OCI-LY1 (cell line): ENCODE measurements around the gene EXOC6.

Source experiments
- H2AFZ ChIP-seq: fragments of 200-600 bp; sonication (generic), shearing (Covaris generic); 2 replicates; pipeline ENCODE4 v1.6.0; 2014; ENCODE audit warnings: antibody characterized with exemption, mild to moderate bottlenecking, low read length
- H3F3A ChIP-seq: fragments of 200-600 bp; sonication (generic), shearing (Covaris generic); 2 replicates; pipeline ENCODE4 v1.6.0; 2014; ENCODE audit warnings: mild to moderate bottlenecking, antibody characterized with exemption, low read length, moderate library complexity; ENCODE audit not compliant: insufficient read depth
- H3K27ac ChIP-seq: fragments of 200-600 bp; sonication (generic); 2 replicates; pipeline ENCODE4 v1.5.1; 2014; ENCODE audit warnings: low read length, mixed run types, mild to moderate bottlenecking, low read depth; ENCODE audit not compliant: poor library complexity, severe bottlenecking
- H3K27me3 ChIP-seq: fragments of 200-600 bp; sonication (generic); 2 replicates; pipeline ENCODE4 v1.6.0; 2014; ENCODE audit warnings: antibody characterized with exemption, mild to moderate bottlenecking, low read length, moderate library complexity; ENCODE audit not compliant: insufficient read depth
- H3K36me3 ChIP-seq: fragments of 200-600 bp; sonication (generic); 2 replicates; pipeline ENCODE4 v1.6.1; 2014; ENCODE audit warnings: mild to moderate bottlenecking, antibody characterized with exemption, low read length, moderate library complexity, mixed read lengths; ENCODE audit not compliant: insufficient read depth
- H3K4me1 ChIP-seq: fragments of 200-600 bp; sonication (generic); 2 replicates; pipeline ENCODE4 v1.5.1; 2014; ENCODE audit warnings: mild to moderate bottlenecking, low read length, moderate library complexity; ENCODE audit not compliant: insufficient read depth, severe bottlenecking
- H3K4me2 ChIP-seq: fragments of 200-600 bp; sonication (generic), shearing (Covaris generic); 2 replicates; pipeline ENCODE4 v1.6.1; 2014; ENCODE audit warnings: low read length
- H3K4me3 ChIP-seq: fragments of 200-600 bp; sonication (generic); 2 replicates; pipeline ENCODE4 v1.5.1; 2014; ENCODE audit warnings: low read length, low read depth, mild to moderate bottlenecking, mixed read lengths; ENCODE audit not compliant: poor library complexity, severe bottlenecking
- H3K79me2 ChIP-seq: fragments of 200-600 bp; shearing (Covaris generic); 2 replicates; pipeline ENCODE4 v1.6.1; 2016; ENCODE audit warnings: mixed run types, low read length, mixed read lengths; ENCODE audit not compliant: insufficient read depth
- H3K9ac ChIP-seq: fragments of 200-600 bp; sonication (generic), shearing (Covaris generic); 2 replicates; pipeline ENCODE4 v1.6.1; 2014; ENCODE audit warnings: mild to moderate bottlenecking, low read length, mixed read lengths
- H3K9me2 ChIP-seq: fragments of 200-600 bp; sonication (generic), shearing (Covaris generic); 2 replicates; pipeline ENCODE4 v1.6.1; 2014; ENCODE audit warnings: low read depth, mild to moderate bottlenecking, low read length, mixed read lengths
- H3K9me3 ChIP-seq: fragments of 200-600 bp; shearing (Covaris generic); 2 replicates; pipeline ENCODE4 v1.6.1; 2014; ENCODE audit warnings: low read length, mixed read lengths
- H4K20me1 ChIP-seq: fragments of 200-600 bp; sonication (generic), shearing (Covaris generic); 2 replicates; pipeline ENCODE4 v1.6.0; 2016; ENCODE audit warnings: mild to moderate bottlenecking, low read length; ENCODE audit not compliant: insufficient read depth
- EZH2 ChIP-seq: fragments of 200-600 bp; sonication (generic), shearing (Covaris generic); IDR thresholded peaks from 2 replicates; pipeline ENCODE4 v1.8.0; 2017; ENCODE audit warnings: borderline replicate concordance, mixed run types, mild to moderate bottlenecking, antibody characterized with exemption, low read length, moderate library complexity, mixed read lengths
- TF ChIP-seq, protein P1 (sequence below): fragments of 200-600 bp; sonication (generic), shearing (Covaris generic); IDR thresholded peaks from 2 replicates; pipeline ENCODE4 v1.5.1; 2017; ENCODE audit warnings: mild to moderate bottlenecking, antibody characterized with exemption, low read length, moderate library complexity, mixed read lengths

EXOC6 gene

GRCh38 chr10:92826061-92826460, 22.3 kb upstream of the EXOC6 start:
- Histone ChIP-seq H4K20me1 (no peaks in the 10 kb centered on the region), H3K36me3 (no peaks in the 10 kb centered on the region; the same call in 1 of the 2 replicates), H3K4me1 (peaks cover 14% of the 10 kb centered on the region), H3K27ac (no peak overlapping the region), H3K4me2 (no peak overlapping the region), H3K9me2 (no peaks in the 10 kb centered on the region), H3F3A (no peaks in the 10 kb centered on the region), H3K27me3 (no peaks in the 10 kb centered on the region), H3K79me2 (no peaks in the 10 kb centered on the region), H3K9ac (no peak overlapping the region), H3K9me3 (no peaks in the 10 kb centered on the region), H2AFZ (no peak overlapping the region), H3K4me3 (no peak overlapping the region)
- TF ChIP-seq EZH2: no peak
- TF ChIP-seq, protein P1, sequence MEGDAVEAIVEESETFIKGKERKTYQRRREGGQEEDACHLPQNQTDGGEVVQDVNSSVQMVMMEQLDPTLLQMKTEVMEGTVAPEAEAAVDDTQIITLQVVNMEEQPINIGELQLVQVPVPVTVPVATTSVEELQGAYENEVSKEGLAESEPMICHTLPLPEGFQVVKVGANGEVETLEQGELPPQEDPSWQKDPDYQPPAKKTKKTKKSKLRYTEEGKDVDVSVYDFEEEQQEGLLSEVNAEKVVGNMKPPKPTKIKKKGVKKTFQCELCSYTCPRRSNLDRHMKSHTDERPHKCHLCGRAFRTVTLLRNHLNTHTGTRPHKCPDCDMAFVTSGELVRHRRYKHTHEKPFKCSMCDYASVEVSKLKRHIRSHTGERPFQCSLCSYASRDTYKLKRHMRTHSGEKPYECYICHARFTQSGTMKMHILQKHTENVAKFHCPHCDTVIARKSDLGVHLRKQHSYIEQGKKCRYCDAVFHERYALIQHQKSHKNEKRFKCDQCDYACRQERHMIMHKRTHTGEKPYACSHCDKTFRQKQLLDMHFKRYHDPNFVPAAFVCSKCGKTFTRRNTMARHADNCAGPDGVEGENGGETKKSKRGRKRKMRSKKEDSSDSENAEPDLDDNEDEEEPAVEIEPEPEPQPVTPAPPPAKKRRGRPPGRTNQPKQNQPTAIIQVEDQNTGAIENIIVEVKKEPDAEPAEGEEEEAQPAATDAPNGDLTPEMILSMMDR: no peak

DNA sequence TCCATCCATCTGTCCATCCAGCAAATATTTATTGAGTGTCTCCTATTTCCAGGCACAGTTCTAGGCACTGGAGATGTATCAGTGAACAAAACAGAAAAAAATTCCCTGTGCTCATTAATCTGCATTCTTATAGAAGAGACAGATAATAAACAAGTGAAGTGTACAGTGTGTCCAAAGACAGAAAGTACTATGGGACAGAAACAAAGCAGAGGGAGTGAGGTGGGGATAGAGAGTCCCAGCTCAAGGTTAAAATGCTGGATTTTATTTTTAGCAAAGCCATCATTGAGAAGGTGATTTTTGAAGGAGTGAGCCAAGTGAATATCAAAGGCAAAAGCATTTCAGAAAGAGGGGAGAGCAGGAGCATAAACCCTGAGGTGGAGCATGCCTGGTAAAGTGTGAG, 21.8 kb upstream of the EXOC6 start:
- TF ChIP-seq EZH2: no peak
- TF ChIP-seq, protein P1: no peak
- no peaks in the 10 kb centered on the region for H3K27me3 ChIP-seq

DNA sequence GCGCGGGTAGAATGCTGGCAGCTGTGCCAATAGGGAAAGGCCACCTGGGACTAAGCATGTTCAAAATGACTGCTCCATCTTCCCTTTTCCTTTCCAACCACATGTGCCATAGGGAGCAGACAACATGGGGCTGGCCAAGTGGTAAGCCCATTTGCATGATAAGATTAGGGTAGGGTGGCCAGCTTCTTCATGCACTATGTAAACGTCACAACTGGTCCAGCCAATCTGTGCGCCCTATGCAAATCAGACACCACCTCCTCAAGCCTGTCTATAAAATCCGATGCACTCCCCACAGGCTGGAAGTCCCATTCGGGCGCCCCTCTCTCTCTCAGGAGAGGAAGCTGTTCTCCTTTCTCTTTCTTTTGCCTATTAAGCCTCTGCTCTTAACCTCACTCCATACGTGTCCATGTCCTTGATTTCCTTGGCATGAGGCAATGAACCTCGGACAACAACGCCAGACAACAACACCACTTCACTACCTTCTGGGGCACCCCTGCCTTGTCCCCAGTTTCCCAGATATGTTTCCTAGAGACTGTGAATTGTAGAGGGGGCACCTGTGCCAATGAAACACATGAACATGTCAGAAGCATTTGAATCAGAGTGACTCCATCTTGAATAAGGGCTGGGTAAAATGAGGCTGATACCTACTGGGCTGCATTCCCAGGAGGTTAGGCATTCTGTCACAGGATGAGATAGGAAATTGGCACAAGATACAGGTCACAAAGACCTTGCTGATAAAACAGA, 19.1 kb upstream of the EXOC6 start:
- H3K4me3 ChIP-seq: no peak overlapping the region
- H3K27me3 ChIP-seq: no peaks in the 10 kb centered on the region

More for the DNA sequence above, 21.8 kb upstream of the EXOC6 start:
- no peak overlapping the region for H3K9ac ChIP-seq
- no peaks in the 10 kb centered on the region; the same call in 1 of the 2 replicates for H3K36me3 ChIP-seq
- H3K79me2 ChIP-seq: no peaks in the 10 kb centered on the region
- H3K4me2 ChIP-seq: no peak overlapping the region
- peaks cover 14% of the 10 kb centered on the region for H3K4me1 ChIP-seq
- no peaks in the 10 kb centered on the region for H3K9me2 ChIP-seq
- no peaks in the 10 kb centered on the region for H3F3A ChIP-seq
- no peaks in the 10 kb centered on the region for H4K20me1 ChIP-seq
- no peak overlapping the region for H2AFZ ChIP-seq
- no peak overlapping the region for H3K27ac ChIP-seq
- no peaks in the 10 kb centered on the region for H3K9me3 ChIP-seq
- H3K4me3 ChIP-seq: no peak overlapping the region

More for the DNA sequence above, 19.1 kb upstream of the EXOC6 start:
- H3K27ac ChIP-seq: no peak overlapping the region
- peaks cover 3% of the 10 kb centered on the region for H3K4me1 ChIP-seq
- no peak overlapping the region for H2AFZ ChIP-seq
- no peaks in the 10 kb centered on the region for H3F3A ChIP-seq
- no peaks in the 10 kb centered on the region for H3K79me2 ChIP-seq
- no peak overlapping the region for H3K9ac ChIP-seq
- H3K9me3 ChIP-seq: no peaks in the 10 kb centered on the region
- H3K36me3 ChIP-seq: no peaks in the 10 kb centered on the region
- no peak for TF ChIP-seq EZH2
- TF ChIP-seq, protein P1: no peak
- no peaks in the 10 kb centered on the region for H4K20me1 ChIP-seq
- H3K4me2 ChIP-seq: no peak overlapping the region
- H3K9me2 ChIP-seq: no peaks in the 10 kb centered on the region
